Measurements from ENCODE around the gene MCM3AP.

DNA sequence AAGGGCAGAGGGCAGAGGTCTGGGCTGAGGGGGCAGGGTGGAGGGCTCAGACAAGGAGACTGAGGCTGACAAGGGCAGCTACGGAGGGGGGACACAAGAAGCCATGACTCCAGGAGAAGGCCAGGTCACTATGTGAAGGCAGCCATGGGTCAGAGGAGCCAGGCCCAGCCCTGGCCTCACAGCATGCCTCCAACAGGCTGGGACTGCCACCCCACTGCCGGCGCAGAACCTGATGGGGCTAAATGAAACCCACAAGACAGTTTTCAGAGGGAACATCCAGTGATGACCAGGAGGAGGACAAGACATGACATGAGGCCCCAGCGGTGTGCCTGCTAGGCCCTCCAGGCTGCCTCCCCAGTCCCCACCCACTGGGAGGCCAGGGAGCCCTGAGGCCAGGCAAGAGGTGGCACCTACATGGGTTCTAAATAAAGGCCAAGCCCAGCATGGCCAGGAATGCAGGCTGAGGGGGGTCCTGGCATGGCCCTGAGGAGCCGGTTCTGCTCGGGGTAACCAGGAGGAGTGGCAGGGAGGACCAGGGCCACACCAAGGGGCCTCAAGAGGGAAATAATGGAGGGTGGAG lies 29.6 kb downstream of the MCM3AP start:
- TF ChIP-seq, protein P1, sequence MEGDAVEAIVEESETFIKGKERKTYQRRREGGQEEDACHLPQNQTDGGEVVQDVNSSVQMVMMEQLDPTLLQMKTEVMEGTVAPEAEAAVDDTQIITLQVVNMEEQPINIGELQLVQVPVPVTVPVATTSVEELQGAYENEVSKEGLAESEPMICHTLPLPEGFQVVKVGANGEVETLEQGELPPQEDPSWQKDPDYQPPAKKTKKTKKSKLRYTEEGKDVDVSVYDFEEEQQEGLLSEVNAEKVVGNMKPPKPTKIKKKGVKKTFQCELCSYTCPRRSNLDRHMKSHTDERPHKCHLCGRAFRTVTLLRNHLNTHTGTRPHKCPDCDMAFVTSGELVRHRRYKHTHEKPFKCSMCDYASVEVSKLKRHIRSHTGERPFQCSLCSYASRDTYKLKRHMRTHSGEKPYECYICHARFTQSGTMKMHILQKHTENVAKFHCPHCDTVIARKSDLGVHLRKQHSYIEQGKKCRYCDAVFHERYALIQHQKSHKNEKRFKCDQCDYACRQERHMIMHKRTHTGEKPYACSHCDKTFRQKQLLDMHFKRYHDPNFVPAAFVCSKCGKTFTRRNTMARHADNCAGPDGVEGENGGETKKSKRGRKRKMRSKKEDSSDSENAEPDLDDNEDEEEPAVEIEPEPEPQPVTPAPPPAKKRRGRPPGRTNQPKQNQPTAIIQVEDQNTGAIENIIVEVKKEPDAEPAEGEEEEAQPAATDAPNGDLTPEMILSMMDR (IDR thresholded peaks at IDR 0.05; ENCODE audit: borderline replicate concordance, extremely low read depth, low read length, poor library complexity, severe bottlenecking) = no peak
- TF ChIP-seq EZH2 (IDR thresholded peaks at IDR 0.05; ENCODE audit: borderline replicate concordance, low read depth, low read length, severe bottlenecking) = no peak
